Measurements from ENCODE around the gene SYTL3.

- TF ChIP-seq CTCF (IDR thresholded peaks at IDR 0.05): no peak
- peak in 1 of 2 donors; percentile 49 for TF ChIP-seq POLR2AphosphoS5 (IDR thresholded peaks at IDR 0.05)
- no peak for TF ChIP-seq POLR2A (IDR thresholded peaks at IDR 0.05; ENCODE audit: low read depth)
- no peak for TF ChIP-seq EP300 (IDR thresholded peaks at IDR 0.05)
Measured at GRCh38 chr6:158648682-158649131, 1.1 kb upstream of the SYTL3 start.
